Prostate gland (tissue), 2 donors: ENCODE data around the gene MMP25.
"Not testable (repeated sequence)": the region's sequence is repeated elsewhere in the genome, so short reads cannot be mapped to it uniquely, and the experiment has no call there.

Source experiments
- CTCF ChIP-seq, 4 experiments: fragments of 200-600 bp in 2 of 4; fragments of 450-650 bp in 2 of 4; sonication (generic) in 2 of 4; IDR thresholded peaks; 1 replicate in 3 of 4; 2 replicates in 1 of 4; pipeline ENCODE4 v1.5.1; 2016 to 2019; ENCODE audit warnings: antibody characterized with exemption in 4 of 4, mild to moderate bottlenecking in 2 of 4, moderate library complexity in 2 of 4
- POLR2A ChIP-seq: fragments of 450-650 bp; IDR thresholded peaks from one replicate; pipeline ENCODE4 v1.6.1; 2016; ENCODE audit warnings: antibody characterized with exemption, mild to moderate bottlenecking

GRCh38 chr16:3075946-3076345 is 29.6 kb downstream of the MMP25 start:
- TF ChIP-seq POLR2A; CTCF (IDR thresholded peaks at IDR 0.05): not testable (repeated sequence)
